Measurements from ENCODE around the gene HMGB3. TPM values are rescaled to one million over a fixed set of nuclear protein-coding genes. Genes with fewer than 3 reads are reported as not detected.
"Not testable (repeated sequence)": the region's sequence is repeated elsewhere in the genome, so short reads cannot be mapped to it uniquely, and the experiment has no call there.

HMGB3 gene
- polyA plus RNA-seq, 2 donors: 14.9 to 25.5 TPM

GRCh38 chrX:150972450-150972849 lies 10.7 kb upstream of the HMGB3 start:
- Histone ChIP-seq H3K27me3 (ENCODE audit: control insufficient read depth in 1 of 2, insufficient read depth in 2 of 2, low read length in 2 of 2) (no peaks in the 10 kb centered on the region), H3K9me3 (ENCODE audit: control insufficient read depth in 2 of 2, insufficient read depth in 1 of 2, low read depth in 1 of 2, low read length in 1 of 2) (no peaks in the 10 kb centered on the region), H3K27ac (ENCODE audit: low read depth in 2 of 2, low read length in 1 of 2) (no peak overlapping the region), H3K36me3 (ENCODE audit: control insufficient read depth in 2 of 2, insufficient read depth in 2 of 2, low read length in 1 of 2) (no peaks in the 10 kb centered on the region), H3K4me3 (ENCODE audit: low read depth in 1 of 2, low read length in 2 of 2) (no peak overlapping the region), H3K4me1 (ENCODE audit: control insufficient read depth in 2 of 2, insufficient read depth in 2 of 2, low read length in 1 of 2) (no peaks in the 10 kb centered on the region)
- 52 to 58% methylated on average over 2 of the region's 2 CpGs for WGBS, 2 donors

GRCh38 chrX:150975655-150976390 lies 7.3 kb upstream of the HMGB3 start:
- 53 to 65% methylated on average over 31 to 33 of the region's 33 CpGs for WGBS, 2 donors
- H3K4me3 ChIP-seq (ENCODE audit: low read depth in 1 of 2, low read length in 2 of 2): no peak overlapping the region
- H3K36me3 ChIP-seq (ENCODE audit: control insufficient read depth in 2 of 2, insufficient read depth in 2 of 2, low read length in 1 of 2): no peaks in the 10 kb centered on the region
- H3K27ac ChIP-seq (ENCODE audit: low read depth in 2 of 2, low read length in 1 of 2): no peak overlapping the region
- H3K9me3 ChIP-seq (ENCODE audit: control insufficient read depth in 2 of 2, insufficient read depth in 1 of 2, low read depth in 1 of 2, low read length in 1 of 2): no peaks in the 10 kb centered on the region
- no peaks in the 10 kb centered on the region for H3K4me1 ChIP-seq (ENCODE audit: control insufficient read depth in 2 of 2, insufficient read depth in 2 of 2, low read length in 1 of 2)
- no peaks in the 10 kb centered on the region for H3K27me3 ChIP-seq (ENCODE audit: control insufficient read depth in 1 of 2, insufficient read depth in 2 of 2, low read length in 2 of 2)

- Histone ChIP-seq H3K36me3 (ENCODE audit: control insufficient read depth in 2 of 2, insufficient read depth in 2 of 2, low read length in 1 of 2) (no peaks in the 10 kb centered on the region), H3K27me3 (ENCODE audit: control insufficient read depth in 1 of 2, insufficient read depth in 2 of 2, low read length in 2 of 2) (no peaks in the 10 kb centered on the region), H3K27ac (ENCODE audit: low read depth in 2 of 2, low read length in 1 of 2) (no peak overlapping the region), H3K9me3 (ENCODE audit: control insufficient read depth in 2 of 2, insufficient read depth in 1 of 2, low read depth in 1 of 2, low read length in 1 of 2) (no peaks in the 10 kb centered on the region), H3K4me1 (ENCODE audit: control insufficient read depth in 2 of 2, insufficient read depth in 2 of 2, low read length in 1 of 2) (peaks cover 0 to 1% of the 10 kb centered on the region in 2 donors), H3K4me3 (ENCODE audit: low read depth in 1 of 2, low read length in 2 of 2) (no peak overlapping the region)
- WGBS, 2 donors: 86 to 92% methylated on average over 25 of the region's 25 CpGs
These were observed 5.5 kb upstream of the HMGB3 start for GRCh38 chrX:150977411-150978162.

- Histone ChIP-seq H3K27ac (ENCODE audit: low read depth in 2 of 2, low read length in 1 of 2) (no peak overlapping the region), H3K36me3 (ENCODE audit: control insufficient read depth in 2 of 2, insufficient read depth in 2 of 2, low read length in 1 of 2) (no peaks in the 10 kb centered on the region), H3K4me1 (ENCODE audit: control insufficient read depth in 2 of 2, insufficient read depth in 2 of 2, low read length in 1 of 2) (peaks cover 0 to 5% of the 10 kb centered on the region in 2 donors), H3K27me3 (ENCODE audit: control insufficient read depth in 1 of 2, insufficient read depth in 2 of 2, low read length in 2 of 2) (no peaks in the 10 kb centered on the region), H3K9me3 (ENCODE audit: control insufficient read depth in 2 of 2, insufficient read depth in 1 of 2, low read depth in 1 of 2, low read length in 1 of 2) (peaks cover 0 to 5% of the 10 kb centered on the region in 2 donors), H3K4me3 (ENCODE audit: low read depth in 1 of 2, low read length in 2 of 2) (no peak overlapping the region)
- 86 to 93% methylated on average over 5 of the region's 5 CpGs for WGBS, 2 donors
These were observed 2.9 kb upstream of the HMGB3 start for GRCh38 chrX:150980186-150980585.

- peaks cover 0 to 5% of the 10 kb centered on the region in 2 donors for H3K9me3 ChIP-seq (ENCODE audit: control insufficient read depth in 2 of 2, insufficient read depth in 1 of 2, low read depth in 1 of 2, low read length in 1 of 2)
These were observed 2.4 kb upstream of the HMGB3 start for GRCh38 chrX:150980711-150981110.

GRCh38 chrX:150982235-150982787 lies 824 bp upstream of the HMGB3 start:
- WGBS, 2 donors: 26 to 52% methylated on average over 20 of the region's 20 CpGs
- no peaks in the 10 kb centered on the region for H3K36me3 ChIP-seq (ENCODE audit: control insufficient read depth in 2 of 2, insufficient read depth in 2 of 2, low read length in 1 of 2)
- peaks cover 0 to 5% of the 10 kb centered on the region in 2 donors for H3K4me1 ChIP-seq (ENCODE audit: control insufficient read depth in 2 of 2, insufficient read depth in 2 of 2, low read length in 1 of 2)
- H3K9me3 ChIP-seq (ENCODE audit: control insufficient read depth in 2 of 2, insufficient read depth in 1 of 2, low read depth in 1 of 2, low read length in 1 of 2): peaks cover 0 to 5% of the 10 kb centered on the region in 2 donors
- H3K27ac ChIP-seq (ENCODE audit: low read depth in 2 of 2, low read length in 1 of 2): no peak overlapping the region
- H3K4me3 ChIP-seq (ENCODE audit: low read depth in 1 of 2, low read length in 2 of 2): peak overlapping the region; percentile 31 to 62
- H3K27me3 ChIP-seq (ENCODE audit: control insufficient read depth in 1 of 2, insufficient read depth in 2 of 2, low read length in 2 of 2): no peaks in the 10 kb centered on the region

More at GRCh38 chrX:150980711-150981110, 2.4 kb upstream of the HMGB3 start:
- H3K36me3 ChIP-seq (ENCODE audit: control insufficient read depth in 2 of 2, insufficient read depth in 2 of 2, low read length in 1 of 2): no peaks in the 10 kb centered on the region
- peaks cover 0 to 5% of the 10 kb centered on the region in 2 donors for H3K4me1 ChIP-seq (ENCODE audit: control insufficient read depth in 2 of 2, insufficient read depth in 2 of 2, low read length in 1 of 2)
- 82 to 96% methylated on average over 4 of the region's 4 CpGs for WGBS, 2 donors
- H3K27ac ChIP-seq (ENCODE audit: low read depth in 2 of 2, low read length in 1 of 2): no peak overlapping the region
- H3K4me3 ChIP-seq (ENCODE audit: low read depth in 1 of 2, low read length in 2 of 2): no peak overlapping the region
- H3K27me3 ChIP-seq (ENCODE audit: control insufficient read depth in 1 of 2, insufficient read depth in 2 of 2, low read length in 2 of 2): no peaks in the 10 kb centered on the region

GRCh38 chrX:150983521-150984168 lies 510 bp downstream of the HMGB3 start:
- Histone ChIP-seq H3K4me1 (ENCODE audit: control insufficient read depth in 2 of 2, insufficient read depth in 2 of 2, low read length in 1 of 2) (peaks cover 0 to 5% of the 10 kb centered on the region in 2 donors), H3K27ac (ENCODE audit: low read depth in 2 of 2, low read length in 1 of 2) (peak overlapping the region; percentile 54 to 64), H3K27me3 (ENCODE audit: control insufficient read depth in 1 of 2, insufficient read depth in 2 of 2, low read length in 2 of 2) (no peaks in the 10 kb centered on the region), H3K9me3 (ENCODE audit: control insufficient read depth in 2 of 2, insufficient read depth in 1 of 2, low read depth in 1 of 2, low read length in 1 of 2) (peaks cover 0 to 5% of the 10 kb centered on the region in 2 donors), H3K36me3 (ENCODE audit: control insufficient read depth in 2 of 2, insufficient read depth in 2 of 2, low read length in 1 of 2) (no peaks in the 10 kb centered on the region), H3K4me3 (ENCODE audit: low read depth in 1 of 2, low read length in 2 of 2) (peak overlapping the region; percentile 62 to 79)
- 1 to 44% methylated on average over 38 to 92 of the region's 96 CpGs for WGBS, 2 donors

- H3K36me3 ChIP-seq (ENCODE audit: control insufficient read depth in 2 of 2, insufficient read depth in 2 of 2, low read length in 1 of 2): no peaks in the 10 kb centered on the region
- WGBS, 2 donors: 1 to 22% methylated on average over 38 to 72 of the region's 93 CpGs
- H3K27ac ChIP-seq (ENCODE audit: low read depth in 2 of 2, low read length in 1 of 2): no peak overlapping the region
- peaks cover 0 to 5% of the 10 kb centered on the region in 2 donors for H3K4me1 ChIP-seq (ENCODE audit: control insufficient read depth in 2 of 2, insufficient read depth in 2 of 2, low read length in 1 of 2)
- H3K27me3 ChIP-seq (ENCODE audit: control insufficient read depth in 1 of 2, insufficient read depth in 2 of 2, low read length in 2 of 2): no peaks in the 10 kb centered on the region
- peak overlapping the region; percentile 42 to 79 for H3K4me3 ChIP-seq (ENCODE audit: low read depth in 1 of 2, low read length in 2 of 2)
- H3K9me3 ChIP-seq (ENCODE audit: control insufficient read depth in 2 of 2, insufficient read depth in 1 of 2, low read depth in 1 of 2, low read length in 1 of 2): peaks cover 0 to 5% of the 10 kb centered on the region in 2 donors
These were observed 1.2 kb downstream of the HMGB3 start for GRCh38 chrX:150984169-150984824.

- H3K4me1 ChIP-seq (ENCODE audit: control insufficient read depth in 2 of 2, insufficient read depth in 2 of 2, low read length in 1 of 2); H3K4me3 ChIP-seq (ENCODE audit: low read depth in 1 of 2, low read length in 2 of 2); H3K9me3 ChIP-seq (ENCODE audit: control insufficient read depth in 2 of 2, insufficient read depth in 1 of 2, low read depth in 1 of 2, low read length in 1 of 2); H3K27ac ChIP-seq (ENCODE audit: low read depth in 2 of 2, low read length in 1 of 2); H3K36me3 ChIP-seq (ENCODE audit: control insufficient read depth in 2 of 2, insufficient read depth in 2 of 2, low read length in 1 of 2); H3K27me3 ChIP-seq (ENCODE audit: control insufficient read depth in 1 of 2, insufficient read depth in 2 of 2, low read length in 2 of 2): not testable (repeated sequence)
- 91 to 97% methylated on average over 6 of the region's 6 CpGs for WGBS, 2 donors
These were observed 4.6 kb downstream of the HMGB3 start for GRCh38 chrX:150987687-150988086.

Data from esophagus (tissue), 2 donors.